ENCODE results near the gene EFCAB8. TPM values are rescaled to one million over a fixed set of nuclear protein-coding genes. Genes with fewer than 3 reads are reported as not detected.

The EFCAB8 gene
- polyA plus RNA-seq, 3 donors, result 0.02 to 0.09 TPM; not detected in 1

- H3K27ac ChIP-seq (ENCODE audit: low read depth, low read length), result no peak within 1 kb of the TSS
- WGBS, 3 donors, result 76 to 88% (median 87%) methylated on average over 11 of the region's 11 CpGs
Measured at GRCh38 chr20:33007376-33008335, 148.9 kb downstream of the EFCAB8 start, which contains the start of gene BPIFB2. BPIFB2 (plus strand) TSS chr20:33007704; CDS start chr20:33008575, 871 bp downstream.

GRCh38 chr20:33008336-33009213 lies 149.9 kb downstream of the EFCAB8 start:
- WGBS, 3 donors, result 84 to 88% (median 86%) methylated on average over 23 of the region's 23 CpGs
- H3K27ac ChIP-seq (ENCODE audit: low read depth, low read length), result no peak overlapping the region

- WGBS, 3 donors, result 51 to 63% (median 58%) methylated on average over 19 of the region's 19 CpGs
- no peak overlapping the region for H3K27ac ChIP-seq (ENCODE audit: low read depth, low read length)
Measured at GRCh38 chr20:33009214-33010132, 150.8 kb downstream of the EFCAB8 start.

GRCh38 chr20:33010133-33010504 lies 151.4 kb downstream of the EFCAB8 start:
- no peak overlapping the region for H3K27ac ChIP-seq (ENCODE audit: low read depth, low read length)
- WGBS, 3 donors, result 58 to 76% (median 69%) methylated on average over 5 of the region's 5 CpGs

GRCh38 chr20:33010674-33011449 lies 152.1 kb downstream of the EFCAB8 start:
- 71 to 87% (median 83%) methylated on average over 8 of the region's 8 CpGs for WGBS, 3 donors

More at GRCh38 chr20:33010674-33011449, 152.1 kb downstream of the EFCAB8 start:
- no peak overlapping the region for H3K27ac ChIP-seq (ENCODE audit: low read depth, low read length)

Other genes starting within 250 kb of the EFCAB8 start
- gene C20orf203, start 185.0 kb upstream of the EFCAB8 start, polyA plus RNA-seq, result under 1 TPM in 2 of 3 donors, not detected in 1; 0.01 to 0.03 TPM
- 10 to 100 TPM; 30.5 to 57.9 (median 48.1) TPM for gene COMMD7, start 115.5 kb upstream of the EFCAB8 start, polyA plus RNA-seq
- gene DNMT3B, start 96.5 kb upstream of the EFCAB8 start, polyA plus RNA-seq, result 1 to 10 TPM in 1 of 3 donors, under 1 TPM in 2; 0.42 to 1.8 (median 0.56) TPM
- gene MAPRE1, start 39.0 kb upstream of the EFCAB8 start, polyA plus RNA-seq, result 10 to 100 TPM; 18.0 to 78.4 (median 62.2) TPM
- gene SUN5, start 145.5 kb downstream of the EFCAB8 start, polyA plus RNA-seq, result not detected
- not detected for gene BPIFB2, start 148.8 kb downstream of the EFCAB8 start, polyA plus RNA-seq
- not detected for gene BPIFB6, start 172.7 kb downstream of the EFCAB8 start, polyA plus RNA-seq
- not detected for gene BPIFB3, start 195.0 kb downstream of the EFCAB8 start, polyA plus RNA-seq
- gene BPIFB4, start 220.7 kb downstream of the EFCAB8 start, polyA plus RNA-seq, result under 1 TPM in 1 of 3 donors, not detected in 2; 0.12 TPM